ENCODE results near the gene PRB3.

Gene PRB3

DNA sequence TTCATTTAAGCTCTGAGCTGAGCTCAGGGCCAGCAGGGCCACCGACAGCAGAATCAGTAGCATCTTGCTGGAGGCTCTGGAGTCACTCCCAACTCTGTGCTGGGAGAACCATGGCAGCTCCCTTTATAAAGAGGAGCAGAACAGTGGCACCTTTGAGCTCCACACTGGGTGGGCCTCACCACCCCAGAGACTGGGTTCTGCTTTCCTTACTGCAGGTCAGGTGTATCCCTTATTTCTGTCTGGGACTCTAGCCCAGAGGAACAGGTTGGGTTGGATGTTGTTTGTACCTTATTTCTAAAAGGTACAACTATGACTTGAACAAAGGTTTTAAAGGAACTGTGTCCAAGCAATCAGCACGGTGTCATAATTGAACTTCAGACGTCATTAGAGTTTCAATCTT lies at the start of gene PRB3:
PRB3 (minus strand) TSS at position 101 of the 400 bp plus-strand sequence; CDS start at position 63, 38 bp downstream.
- no peak for DNase-seq (ENCODE audit: low read depth)

GRCh38 chr12:11310336-11310735 lies 40.8 kb upstream of the PRB3 start, which contains the start of gene PRB4:
PRB4 (minus strand) TSS chr12:11310436; CDS start chr12:11310398, 38 bp downstream.
- DNase-seq (ENCODE audit: low read depth) = no peak

- no peak for DNase-seq (ENCODE audit: low read depth)
Observed at GRCh38 chr12:11307143-11307542, 37.6 kb upstream of the PRB3 start.

- DNase-seq (ENCODE audit: low read depth) = no peak
Observed at GRCh38 chr12:11273449-11273848, 3.9 kb upstream of the PRB3 start.

DNA sequence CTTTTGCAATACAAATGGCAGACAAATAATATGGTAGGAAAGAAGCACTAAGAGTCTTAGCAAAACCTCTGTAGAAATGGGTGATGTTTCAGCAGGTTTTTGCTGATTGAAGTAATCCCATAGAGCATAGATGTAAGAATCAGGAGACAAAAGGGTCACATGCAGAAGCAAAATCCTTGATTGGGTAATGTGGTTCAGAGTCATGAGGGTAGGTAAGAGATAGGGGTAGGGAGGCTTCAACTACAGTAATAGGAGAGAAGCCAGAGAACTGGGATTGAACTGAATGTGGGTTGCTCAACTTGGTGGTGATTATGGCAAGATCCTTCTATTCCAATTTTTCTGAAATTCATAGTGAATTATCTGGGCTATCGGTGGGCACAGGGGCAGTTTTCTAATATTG lies 5.0 kb downstream of the PRB3 start:
- DNase-seq (ENCODE audit: low read depth) = no peak

DNA sequence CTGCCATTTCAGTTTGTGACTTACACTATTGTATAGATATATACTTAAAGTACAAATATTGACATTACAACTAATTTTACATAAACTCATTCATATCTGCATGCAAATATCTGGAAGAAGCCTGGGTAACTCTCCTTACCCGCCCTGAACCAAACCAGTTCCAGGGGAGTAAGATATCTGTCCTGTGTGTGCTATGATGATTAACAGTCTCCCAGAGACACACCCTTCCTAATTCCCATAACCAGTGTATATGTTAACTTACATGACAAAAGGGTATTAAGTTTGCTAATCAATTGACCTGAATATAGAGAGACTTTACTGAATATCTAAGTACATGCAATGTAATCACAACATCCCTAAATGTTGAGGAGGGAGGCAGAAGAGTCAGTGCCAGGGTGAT lies 23.0 kb downstream of the PRB3 start:
- DNase-seq (ENCODE audit: low read depth) = no peak

GRCh38 chr12:11242656-11243055 lies 26.9 kb downstream of the PRB3 start:
- DNase-seq (ENCODE audit: low read depth) = no peak

- no peak for DNase-seq (ENCODE audit: low read depth)
Observed at GRCh38 chr12:11240348-11240930, 29.1 kb downstream of the PRB3 start.

DNA sequence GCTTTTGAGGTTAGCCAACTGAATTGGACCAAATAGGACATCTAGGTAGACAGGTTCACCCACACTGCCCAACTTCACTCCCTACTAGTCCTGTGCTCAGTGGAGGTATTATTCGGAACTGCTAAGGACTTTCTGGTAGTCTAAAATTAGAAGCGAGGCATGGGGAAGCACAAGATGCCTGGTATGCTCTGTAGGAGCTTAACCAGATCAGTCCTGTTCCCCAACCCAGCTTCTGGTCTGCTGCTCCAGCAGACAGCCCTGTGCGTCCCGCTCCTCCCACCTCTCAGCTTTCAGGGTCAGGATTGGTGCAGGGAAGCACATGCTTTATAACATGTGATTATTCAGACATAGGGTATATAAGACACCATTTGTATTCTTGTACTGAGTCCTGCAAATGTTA lies 31.2 kb downstream of the PRB3 start:
- DNase-seq (ENCODE audit: low read depth) = no peak

DNA sequence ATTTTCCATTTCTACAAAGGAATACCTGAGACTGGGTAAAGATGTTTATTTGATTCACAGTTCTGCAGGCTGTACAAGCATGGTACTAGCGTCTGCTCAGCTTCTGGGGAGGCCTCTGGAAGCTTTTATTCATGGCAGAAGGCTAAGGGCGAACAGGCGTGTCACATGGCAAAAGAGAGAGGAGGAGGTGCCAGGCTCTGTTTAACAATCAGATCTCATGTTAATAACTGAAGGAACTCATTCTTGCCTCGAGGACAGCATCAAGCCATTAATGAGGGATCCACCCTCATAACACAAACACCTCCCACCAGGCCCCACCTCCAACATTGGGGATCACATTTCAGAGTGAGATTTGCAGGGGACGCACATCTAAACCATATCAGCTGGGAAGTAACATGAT lies 36.0 kb downstream of the PRB3 start:
- no peak for DNase-seq (ENCODE audit: low read depth)

DNA sequence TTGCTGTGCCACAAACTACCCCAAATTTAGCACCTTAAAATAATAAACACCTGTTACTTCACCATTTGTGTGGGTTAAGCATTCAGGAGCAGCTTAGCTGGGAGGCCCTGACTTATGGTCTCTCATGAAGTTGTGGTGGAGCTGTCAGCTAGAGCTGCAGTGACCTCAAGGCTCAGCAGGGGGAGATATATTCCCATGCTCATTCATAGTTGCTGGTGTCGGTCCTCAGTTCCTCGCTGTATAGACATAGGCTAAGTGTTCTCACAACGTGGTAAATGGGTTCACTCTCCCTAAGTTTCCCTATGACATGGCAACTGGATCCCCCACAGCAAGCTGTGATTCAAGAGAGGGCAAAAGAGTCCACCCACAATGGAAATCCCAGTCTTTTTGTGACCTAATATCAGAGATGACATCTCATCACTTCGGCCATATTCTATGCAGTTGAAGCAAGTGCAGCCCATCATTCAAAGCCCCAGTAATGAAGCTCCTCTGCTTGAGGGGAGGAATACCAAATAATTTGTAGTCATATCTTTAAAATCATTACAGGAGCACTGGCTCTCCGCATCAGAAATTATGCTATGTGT lies 41.1 kb downstream of the PRB3 start:
- no peak for DNase-seq (ENCODE audit: low read depth)

DNA sequence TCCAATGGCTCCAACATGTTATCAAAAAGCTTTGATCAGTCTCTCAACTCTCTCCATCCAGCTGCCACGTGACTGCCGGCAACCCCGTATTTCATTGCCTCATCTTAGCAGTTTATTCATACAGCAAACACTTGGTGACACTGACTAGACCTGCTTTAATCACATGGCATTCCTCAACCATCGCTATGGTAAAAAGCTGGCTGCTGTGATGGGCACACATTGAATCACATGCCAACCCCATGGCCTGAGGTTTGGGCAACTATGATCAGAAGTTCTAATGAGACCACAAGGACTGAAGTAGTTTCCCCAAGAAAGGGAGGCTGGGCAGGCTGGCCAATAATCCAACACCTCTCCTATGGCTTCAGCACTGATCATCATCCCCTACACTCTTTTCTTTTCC lies 42.1 kb downstream of the PRB3 start:
- no peak for DNase-seq (ENCODE audit: low read depth)

All from T-helper 22 cell (primary cell).